HG02763 (cell line): Measurements from ENCODE around the gene PIF1.

Experiments used
- ATAC-seq: cut with Tn5 transposase; IDR thresholded peaks from one replicate; pipeline ENCODE4 v1.9.1; 2021; ENCODE audit warnings: mild to moderate bottlenecking, moderate library complexity; ENCODE audit not compliant: unreplicated experiment

PIF1 gene

GRCh38 chr15:64775551-64776401 is 49.7 kb downstream of the PIF1 start, which contains the start of gene RBPMS2:
Gene RBPMS2, minus strand, starts transcription at chr15:64775589. Its CDS starts 270 bp downstream, at chr15:64775319.
- ATAC-seq, result no peak

DNA sequence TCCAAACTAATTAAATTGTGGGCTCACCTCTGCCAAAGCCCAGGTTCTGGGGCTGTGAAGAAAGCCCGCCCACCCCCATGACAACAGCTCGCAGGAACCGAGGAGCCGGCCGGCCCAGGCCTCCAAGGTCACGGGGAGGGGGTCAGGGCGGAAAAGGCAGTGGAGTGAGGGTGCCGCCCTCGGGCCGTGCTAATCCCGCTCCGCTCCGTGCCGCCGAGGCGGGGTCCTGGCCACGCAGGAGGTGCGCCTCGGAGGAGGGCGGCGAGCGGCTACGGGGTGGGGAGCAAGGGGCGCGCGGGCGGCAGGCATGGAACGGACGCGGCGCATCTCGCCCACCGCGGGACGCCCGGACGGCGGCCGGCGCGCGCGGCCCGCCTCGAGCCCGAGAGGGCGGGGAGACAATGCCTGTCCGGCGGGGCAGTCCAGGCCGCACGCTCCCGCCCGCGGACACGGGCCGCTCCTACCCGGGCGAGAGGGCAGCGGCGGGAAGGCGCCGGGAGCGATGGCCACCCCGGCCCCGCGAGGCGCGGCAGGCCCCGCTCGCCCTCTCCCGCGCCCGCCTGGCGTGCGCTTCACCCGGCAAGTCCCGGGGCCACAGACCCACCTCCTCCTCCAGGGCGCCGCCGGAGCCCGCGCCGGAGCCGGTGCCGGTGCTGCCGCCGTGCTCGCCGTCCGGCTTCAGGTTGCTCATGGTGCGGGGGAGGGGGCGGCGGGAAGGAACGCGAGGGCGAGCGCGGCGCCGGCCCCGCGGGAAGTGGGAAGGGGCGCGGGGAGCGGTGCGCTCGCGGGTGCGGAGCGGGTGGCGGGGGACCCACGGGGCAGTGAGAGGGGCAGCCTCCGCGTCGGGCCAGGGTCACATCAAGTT is 50.6 kb downstream of the PIF1 start:
- no peak for ATAC-seq

DNA sequence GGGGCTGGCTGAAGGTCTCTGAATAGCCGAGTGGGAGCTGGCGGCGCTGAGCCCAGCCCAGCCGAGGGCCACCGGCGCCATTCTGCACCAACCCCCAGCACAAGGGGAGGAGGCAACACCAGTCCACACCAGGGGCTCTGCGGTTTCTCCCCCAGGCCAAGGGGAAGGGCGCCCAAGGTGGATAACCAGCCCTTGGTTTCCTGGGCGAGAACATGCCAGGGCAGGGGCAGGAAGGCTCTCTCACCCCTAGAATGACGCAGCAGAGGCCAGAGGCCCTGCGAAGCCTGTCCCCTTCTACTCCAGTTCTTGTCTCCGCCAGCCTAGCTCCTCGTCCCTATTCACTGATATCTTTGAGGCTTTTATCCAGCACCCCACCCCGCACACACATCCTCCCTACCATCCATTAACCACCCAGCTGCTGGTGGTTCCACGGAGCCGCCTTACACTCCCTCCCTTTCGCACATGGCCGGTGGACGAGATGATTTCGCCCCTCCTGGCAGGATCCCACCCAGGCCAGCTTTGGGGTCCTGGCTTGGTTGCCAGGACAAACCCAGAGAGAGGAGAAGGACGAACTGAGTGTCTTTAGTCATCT is 51.3 kb downstream of the PIF1 start:
- no peak for ATAC-seq

- no peak for ATAC-seq
These were observed 51.8 kb downstream of the PIF1 start for GRCh38 chr15:64773606-64774005.

GRCh38 chr15:64772964-64773363 is 52.5 kb downstream of the PIF1 start:
- no peak for ATAC-seq

DNA sequence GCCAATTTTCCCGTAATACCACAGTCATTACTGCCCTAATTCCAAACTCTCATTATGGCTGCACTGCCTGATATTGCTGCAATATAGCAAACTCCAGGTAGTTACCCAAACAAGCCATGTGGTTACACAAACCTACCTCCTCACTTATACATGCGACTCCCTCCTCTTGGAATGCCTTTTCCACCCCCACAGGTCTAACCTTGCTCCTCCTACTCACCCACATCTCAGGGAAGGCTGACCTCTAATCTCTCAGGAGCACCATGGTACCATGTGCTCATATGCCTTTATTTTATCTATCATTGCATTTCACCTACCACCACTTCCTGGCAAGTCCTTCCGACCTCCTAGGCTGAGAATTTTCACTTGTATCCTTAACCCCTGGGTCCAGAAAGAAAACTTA is 53.0 kb downstream of the PIF1 start:
- ATAC-seq, result no peak

DNA sequence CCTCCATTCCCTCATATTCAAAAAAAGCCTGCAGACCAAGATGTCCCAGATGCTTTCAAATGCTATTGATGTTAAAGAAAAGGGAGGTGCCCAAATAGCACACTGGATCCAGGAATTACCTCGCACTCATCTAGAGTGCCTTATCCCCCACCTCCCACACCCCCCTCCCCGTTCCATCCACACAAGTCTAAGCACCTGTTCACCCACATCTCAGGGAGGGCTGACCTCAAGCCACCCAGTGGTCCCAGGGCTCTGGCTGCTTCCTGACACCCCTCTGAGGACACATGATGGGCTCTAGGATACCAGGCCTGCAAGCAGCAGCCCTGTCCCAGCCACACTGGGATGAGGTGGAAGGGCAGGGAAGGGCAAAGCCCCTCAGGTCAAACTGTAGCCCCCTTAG is 54.8 kb downstream of the PIF1 start:
- ATAC-seq, result no peak

- ATAC-seq, result no peak
These were observed 58.2 kb downstream of the PIF1 start for GRCh38 chr15:64767203-64767602.

DNA sequence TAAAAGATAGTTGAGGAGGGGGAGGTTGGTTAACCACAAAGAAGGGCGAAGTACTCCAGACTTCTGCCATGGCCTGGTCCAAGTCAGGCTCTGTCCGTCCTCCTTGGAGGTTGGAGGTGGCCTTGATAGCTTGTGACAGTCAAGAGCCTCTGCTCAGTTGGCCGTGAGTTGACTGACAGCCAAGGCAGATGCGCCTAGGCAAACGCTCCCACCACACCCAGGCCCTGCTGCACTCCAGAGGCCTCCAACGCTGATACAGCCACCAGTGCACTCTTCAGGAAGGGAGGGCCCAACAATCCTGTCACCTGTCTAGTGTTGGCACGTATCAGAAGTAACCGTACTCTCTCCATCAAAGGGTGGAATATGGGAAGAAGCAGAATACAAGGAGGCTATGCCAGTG is 59.4 kb downstream of the PIF1 start:
- ATAC-seq, result no peak
